Subcutaneous adipose tissue (tissue), 4 donors: ENCODE measurements around the gene ANKRD12. TPM values are rescaled to one million over a fixed set of nuclear protein-coding genes. Genes with fewer than 3 reads are reported as not detected.

Experiments
- CTCF ChIP-seq: fragments of 450-650 bp; IDR thresholded peaks from one replicate; pipeline ENCODE4 v1.5.1; 2016; ENCODE audit warnings: low read depth, mild to moderate bottlenecking, control low read depth, antibody characterized with exemption, moderate library complexity
- total RNA-seq, 4 donors: library from RNA; depleted of rRNA; stranded (reverse); fragments of >200 nt; gene quantifications; one replicate each; pipeline ENCODE4 v1.1.0, GENCODE V29; 2016

The ANKRD12 gene
- total RNA-seq, 4 donors from 2014 or later, result 38.6 to 99.5 (median 65.4) TPM

- TF ChIP-seq CTCF, result no peak
Measured at GRCh38 chr18:9204659-9205058, 68.1 kb downstream of the ANKRD12 start.

- no peak for TF ChIP-seq CTCF
Measured at GRCh38 chr18:9206421-9206820, 69.8 kb downstream of the ANKRD12 start.

GRCh38 chr18:9209279-9209678 is 72.7 kb downstream of the ANKRD12 start:
- TF ChIP-seq CTCF, result no peak

GRCh38 chr18:9210966-9211365 is 74.4 kb downstream of the ANKRD12 start:
- no peak for TF ChIP-seq CTCF

GRCh38 chr18:9211955-9212354 is 75.4 kb downstream of the ANKRD12 start:
- TF ChIP-seq CTCF, result no peak

- TF ChIP-seq CTCF, result no peak
Measured at GRCh38 chr18:9215221-9215933, 78.8 kb downstream of the ANKRD12 start.

- no peak for TF ChIP-seq CTCF
Measured at GRCh38 chr18:9216459-9216858, 79.9 kb downstream of the ANKRD12 start.
